Measurements from ENCODE around the gene RPH3AL. TPM values are rescaled to one million over a fixed set of nuclear protein-coding genes. Genes with fewer than 3 reads are reported as not detected.

RPH3AL gene
- total RNA-seq, 1 donor from 2014 or later, result 22.3 TPM

- H3K27me3 Mint-ChIP-seq (ENCODE audit: unreplicated experiment), result peaks cover 3% of the 10 kb centered on the region
- TF ChIP-seq CTCF (IDR thresholded peaks at IDR 0.05; ENCODE audit: partially characterized antibody, unreplicated experiment), result no peak
- H3K9me3 Mint-ChIP-seq (ENCODE audit: unreplicated experiment), result peaks cover 3% of the 10 kb centered on the region
- H3K36me3 Mint-ChIP-seq (ENCODE audit: unreplicated experiment), result peaks cover 10% of the 10 kb centered on the region
- no peak overlapping the region for H3K27ac Mint-ChIP-seq (ENCODE audit: unreplicated experiment)
- DNase-seq, result no peak
- H3K4me1 Mint-ChIP-seq (ENCODE audit: low read depth, unreplicated experiment), result peaks cover 4% of the 10 kb centered on the region
- no peak overlapping the region for H3K4me3 Mint-ChIP-seq (ENCODE audit: unreplicated experiment)
Observed at GRCh38 chr17:280901-281300, 71.7 kb downstream of the RPH3AL start.

- TF ChIP-seq CTCF (IDR thresholded peaks at IDR 0.05; ENCODE audit: partially characterized antibody, unreplicated experiment), result no peak
- peaks cover 4% of the 10 kb centered on the region for H3K4me1 Mint-ChIP-seq (ENCODE audit: low read depth, unreplicated experiment)
- no peak for DNase-seq
- H3K4me3 Mint-ChIP-seq (ENCODE audit: unreplicated experiment), result no peak overlapping the region
- peaks cover 3% of the 10 kb centered on the region for H3K27me3 Mint-ChIP-seq (ENCODE audit: unreplicated experiment)
- peaks cover 3% of the 10 kb centered on the region for H3K9me3 Mint-ChIP-seq (ENCODE audit: unreplicated experiment)
- no peak overlapping the region for H3K27ac Mint-ChIP-seq (ENCODE audit: unreplicated experiment)
- peaks cover 11% of the 10 kb centered on the region for H3K36me3 Mint-ChIP-seq (ENCODE audit: unreplicated experiment)
Observed at GRCh38 chr17:280216-280615, 72.4 kb downstream of the RPH3AL start.

- peaks cover 3% of the 10 kb centered on the region for H3K9me3 Mint-ChIP-seq (ENCODE audit: unreplicated experiment)
- no peak for DNase-seq
- no peak for TF ChIP-seq CTCF (IDR thresholded peaks at IDR 0.05; ENCODE audit: partially characterized antibody, unreplicated experiment)
- H3K4me3 Mint-ChIP-seq (ENCODE audit: unreplicated experiment), result no peak overlapping the region
- peaks cover 6% of the 10 kb centered on the region for H3K27me3 Mint-ChIP-seq (ENCODE audit: unreplicated experiment)
- no peak overlapping the region for H3K27ac Mint-ChIP-seq (ENCODE audit: unreplicated experiment)
- peaks cover 15% of the 10 kb centered on the region for H3K36me3 Mint-ChIP-seq (ENCODE audit: unreplicated experiment)
- H3K4me1 Mint-ChIP-seq (ENCODE audit: low read depth, unreplicated experiment), result peaks cover 4% of the 10 kb centered on the region
Observed at GRCh38 chr17:279776-280175, 72.8 kb downstream of the RPH3AL start.

- no peak overlapping the region for H3K4me3 Mint-ChIP-seq (ENCODE audit: unreplicated experiment)
- H3K27me3 Mint-ChIP-seq (ENCODE audit: unreplicated experiment), result peaks cover 6% of the 10 kb centered on the region
- no peak for DNase-seq
- peaks cover 4% of the 10 kb centered on the region for H3K4me1 Mint-ChIP-seq (ENCODE audit: low read depth, unreplicated experiment)
- peaks cover 15% of the 10 kb centered on the region for H3K36me3 Mint-ChIP-seq (ENCODE audit: unreplicated experiment)
- H3K27ac Mint-ChIP-seq (ENCODE audit: unreplicated experiment), result no peak overlapping the region
- TF ChIP-seq CTCF (IDR thresholded peaks at IDR 0.05; ENCODE audit: partially characterized antibody, unreplicated experiment), result no peak
- peaks cover 3% of the 10 kb centered on the region for H3K9me3 Mint-ChIP-seq (ENCODE audit: unreplicated experiment)
Observed at GRCh38 chr17:279331-279730, 73.3 kb downstream of the RPH3AL start.

- Mint-ChIP-seq H3K27ac (ENCODE audit: unreplicated experiment) (no peak overlapping the region), H3K27me3 (ENCODE audit: unreplicated experiment) (peaks cover 3% of the 10 kb centered on the region), H3K36me3 (ENCODE audit: unreplicated experiment) (peaks cover 15% of the 10 kb centered on the region), H3K4me1 (ENCODE audit: low read depth, unreplicated experiment) (peaks cover under 1% of the 10 kb centered on the region), H3K9me3 (ENCODE audit: unreplicated experiment) (no peaks in the 10 kb centered on the region), H3K4me3 (ENCODE audit: unreplicated experiment) (no peak overlapping the region)
- DNase-seq, result no peak
- no peak for TF ChIP-seq CTCF (IDR thresholded peaks at IDR 0.05; ENCODE audit: partially characterized antibody, unreplicated experiment)
Observed at GRCh38 chr17:278676-279059, 73.9 kb downstream of the RPH3AL start.
